Nucleus accumbens (tissue), 56 donors: Measurements from ENCODE around the gene IDI2.

Experiments used
- DNase-seq, 56 donors: peaks; one replicate each; lab custom pipeline; 2025; lab: John Stamatoyannopoulos, UW

The IDI2 gene

DNA sequence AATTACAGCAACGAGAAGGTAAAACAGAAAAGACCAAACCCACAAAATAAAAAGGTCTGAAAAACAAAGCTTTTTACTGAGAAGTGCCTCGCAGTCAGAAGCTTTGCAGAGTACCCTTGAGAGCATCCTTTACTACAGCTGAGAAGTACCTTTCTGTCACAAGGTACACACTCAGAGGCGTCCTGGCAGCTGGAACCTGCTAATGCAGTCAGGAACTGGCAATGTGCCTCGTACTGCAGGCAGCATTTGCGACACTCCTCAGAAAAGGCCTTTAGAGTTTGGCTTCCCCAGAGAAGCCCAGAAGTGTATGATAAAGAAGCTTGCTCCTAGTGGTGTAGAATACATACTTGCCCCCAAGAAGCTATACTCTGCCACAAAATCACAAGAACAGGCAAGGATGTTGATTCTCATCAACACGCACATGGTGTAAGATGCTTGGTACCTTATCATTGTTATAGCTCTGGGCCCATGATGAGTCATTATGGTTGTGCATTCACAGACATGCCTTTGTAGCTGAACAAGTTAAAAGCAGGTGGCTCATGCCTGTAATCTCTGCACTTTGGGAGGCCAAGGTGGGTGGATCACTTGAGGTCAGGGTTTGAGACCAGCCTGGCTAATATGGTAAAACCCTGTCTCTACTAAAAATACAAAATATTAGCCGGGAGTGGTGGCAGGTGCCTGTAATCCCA is 39.4 kb downstream of the IDI2 start:
- DNase-seq, result no peak

DNA sequence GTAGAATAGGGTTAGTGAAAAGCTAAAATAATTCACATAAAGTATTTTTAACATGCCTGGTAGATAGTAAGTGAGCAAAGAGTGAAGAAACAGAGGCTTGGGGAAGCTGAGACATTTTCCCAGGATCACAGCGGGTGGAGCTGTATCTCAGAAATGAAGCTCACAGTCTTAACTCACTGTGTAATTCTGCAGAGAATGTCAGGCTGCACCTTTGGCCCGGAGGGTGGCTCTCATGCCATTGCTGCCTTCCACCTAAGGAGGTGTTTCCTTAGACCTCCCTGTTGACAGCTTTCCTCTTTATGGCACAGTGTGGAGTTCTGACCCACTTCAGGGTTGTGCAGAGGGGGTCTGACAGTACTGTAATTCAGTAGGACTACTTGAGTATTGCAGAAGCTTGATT is 40.3 kb downstream of the IDI2 start:
- DNase-seq, result no peak

DNA sequence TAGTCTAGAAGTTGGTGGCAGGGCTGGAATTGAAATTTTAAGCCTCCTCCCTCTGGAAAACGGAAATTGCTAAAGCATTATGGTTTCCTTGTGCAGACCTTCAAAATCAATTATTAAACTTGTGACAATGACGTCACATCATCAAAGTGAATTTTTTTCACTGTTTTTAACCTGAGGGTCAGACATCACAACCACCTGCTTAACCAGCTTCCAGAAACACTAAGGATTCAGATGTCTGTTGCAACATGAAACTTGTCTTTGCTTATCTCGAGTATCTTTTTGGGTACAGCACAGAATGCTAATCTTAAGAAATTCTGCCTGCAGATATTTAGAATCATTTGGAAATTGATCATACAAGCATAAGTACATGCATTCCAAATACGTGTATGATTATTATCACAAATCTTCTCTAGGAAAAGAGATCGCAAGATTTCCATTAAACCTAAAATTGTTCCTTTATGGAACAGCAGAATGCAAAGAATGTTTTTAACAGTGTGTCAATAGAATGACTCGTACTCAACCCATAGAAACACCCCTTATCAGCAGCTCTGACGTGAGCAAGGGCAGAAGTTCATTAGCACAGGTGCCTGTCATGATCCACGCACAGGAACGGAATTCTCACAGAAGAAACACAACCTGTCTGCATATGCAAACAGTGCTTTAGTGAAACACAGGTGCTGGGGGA is 41.5 kb downstream of the IDI2 start:
- DNase-seq, result no peak

DNA sequence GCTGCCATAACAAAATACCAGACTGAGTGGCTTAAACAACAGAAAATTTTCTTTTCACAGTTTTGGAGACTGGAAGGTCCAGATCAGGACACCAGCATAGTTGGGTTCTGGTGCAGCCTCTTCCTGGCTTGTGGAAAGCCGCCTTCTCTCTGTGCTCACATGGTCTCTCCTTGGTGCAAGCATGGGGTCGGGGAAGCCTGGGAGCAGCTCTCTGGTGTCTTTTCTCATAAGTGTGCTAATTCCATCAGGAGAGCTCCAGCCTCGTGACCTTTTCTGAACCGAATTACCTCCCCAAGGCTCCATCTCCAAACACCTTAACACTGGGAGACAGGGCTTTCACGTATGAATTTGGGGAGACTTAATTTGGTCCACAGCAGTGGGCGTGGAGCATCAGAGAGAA is 42.3 kb downstream of the IDI2 start:
- no peak for DNase-seq

DNA sequence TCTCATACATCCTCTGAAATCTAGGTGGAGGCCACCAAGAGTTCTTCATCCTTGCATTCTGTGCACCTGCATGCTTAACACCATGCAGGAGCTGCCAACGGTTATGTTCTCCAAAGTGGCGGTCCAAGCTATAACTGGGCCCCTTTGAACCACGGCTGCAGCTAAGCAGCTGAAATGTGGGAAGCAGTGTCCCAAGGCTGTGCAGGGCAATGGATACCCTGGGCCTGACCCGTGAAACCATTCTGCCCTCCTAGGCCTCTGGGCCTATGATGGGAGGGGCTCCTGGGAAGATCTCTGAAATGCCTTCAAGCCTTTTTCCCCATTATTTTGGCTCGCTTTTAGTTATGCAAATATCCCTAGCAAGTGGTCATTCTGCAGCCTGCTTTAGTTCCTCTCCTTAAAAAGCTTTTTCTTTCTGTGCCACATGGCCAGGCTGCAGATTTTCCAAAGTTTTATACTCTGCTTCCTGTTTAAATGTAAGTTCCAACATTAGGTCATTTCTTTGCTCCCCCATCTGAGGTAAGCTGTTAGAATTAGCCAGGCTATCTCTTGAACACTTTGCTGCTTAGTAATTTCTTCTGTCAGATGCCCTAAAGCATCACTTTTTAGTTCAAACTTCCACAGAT is 45.1 kb downstream of the IDI2 start:
- DNase-seq, result no peak

DNA sequence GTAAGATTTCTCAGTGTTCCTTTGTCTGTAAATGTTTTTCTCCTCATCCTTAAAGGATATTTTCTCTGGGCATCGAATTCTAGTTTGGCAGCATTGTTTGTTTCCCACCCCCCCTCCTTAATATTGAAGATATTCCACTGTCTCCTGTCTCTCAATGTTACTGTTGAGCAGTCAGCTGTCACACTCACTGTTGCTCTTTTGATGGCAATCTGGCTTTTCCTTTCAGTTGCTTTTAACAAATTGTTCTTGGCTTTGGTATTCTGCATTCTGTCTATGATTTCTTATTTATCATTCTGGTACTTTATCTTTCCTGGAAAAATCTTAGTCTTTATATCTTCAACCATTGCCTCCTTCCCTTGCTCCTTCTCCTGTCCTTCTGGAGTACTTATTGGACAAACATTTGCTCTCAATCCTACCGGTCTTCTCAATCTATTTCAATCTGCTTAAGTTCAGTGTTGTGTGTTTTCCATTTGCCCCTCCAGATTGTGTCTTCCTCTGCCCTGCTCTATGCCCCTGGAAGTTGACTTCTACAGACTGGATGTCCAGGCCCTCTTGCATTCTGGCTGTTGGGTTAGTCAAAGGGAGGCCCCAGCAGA is 46.7 kb downstream of the IDI2 start:
- DNase-seq, result no peak

DNA sequence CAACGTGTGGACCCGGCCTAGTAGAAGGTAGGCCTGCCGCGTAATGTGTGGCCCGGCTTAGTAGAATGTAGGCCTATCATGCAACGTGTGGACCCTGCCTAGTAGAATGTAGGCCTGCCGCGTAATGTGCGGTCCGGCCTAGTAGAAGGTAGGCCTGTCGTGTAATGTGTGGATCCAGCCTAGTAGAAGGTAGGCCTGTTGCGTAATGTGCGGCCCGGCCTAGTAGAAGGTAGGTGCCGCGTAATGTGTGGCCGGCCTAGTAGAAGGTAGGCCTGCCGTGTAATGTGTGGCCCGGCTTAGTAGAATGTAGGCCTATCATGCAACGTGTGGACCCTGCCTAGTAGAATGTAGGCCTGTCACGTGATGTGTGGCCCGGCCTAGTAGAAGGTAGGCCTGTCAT is 49.3 kb downstream of the IDI2 start:
- no peak for DNase-seq

DNA sequence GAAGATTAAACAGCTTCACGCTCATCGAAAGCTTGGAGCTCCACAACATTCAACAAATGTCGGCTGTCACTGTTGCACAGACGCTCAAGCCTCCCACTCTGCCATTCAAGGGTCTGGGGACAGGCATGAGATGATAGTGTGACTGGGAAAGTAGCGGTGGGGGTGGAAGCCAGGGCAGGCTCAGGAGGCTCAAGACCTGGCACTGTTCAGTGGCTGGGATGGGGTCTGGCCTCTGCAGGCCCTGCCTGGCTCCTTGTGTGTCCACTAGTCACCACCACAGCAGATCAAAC is 50.9 kb downstream of the IDI2 start:
- DNase-seq, result no peak

DNA sequence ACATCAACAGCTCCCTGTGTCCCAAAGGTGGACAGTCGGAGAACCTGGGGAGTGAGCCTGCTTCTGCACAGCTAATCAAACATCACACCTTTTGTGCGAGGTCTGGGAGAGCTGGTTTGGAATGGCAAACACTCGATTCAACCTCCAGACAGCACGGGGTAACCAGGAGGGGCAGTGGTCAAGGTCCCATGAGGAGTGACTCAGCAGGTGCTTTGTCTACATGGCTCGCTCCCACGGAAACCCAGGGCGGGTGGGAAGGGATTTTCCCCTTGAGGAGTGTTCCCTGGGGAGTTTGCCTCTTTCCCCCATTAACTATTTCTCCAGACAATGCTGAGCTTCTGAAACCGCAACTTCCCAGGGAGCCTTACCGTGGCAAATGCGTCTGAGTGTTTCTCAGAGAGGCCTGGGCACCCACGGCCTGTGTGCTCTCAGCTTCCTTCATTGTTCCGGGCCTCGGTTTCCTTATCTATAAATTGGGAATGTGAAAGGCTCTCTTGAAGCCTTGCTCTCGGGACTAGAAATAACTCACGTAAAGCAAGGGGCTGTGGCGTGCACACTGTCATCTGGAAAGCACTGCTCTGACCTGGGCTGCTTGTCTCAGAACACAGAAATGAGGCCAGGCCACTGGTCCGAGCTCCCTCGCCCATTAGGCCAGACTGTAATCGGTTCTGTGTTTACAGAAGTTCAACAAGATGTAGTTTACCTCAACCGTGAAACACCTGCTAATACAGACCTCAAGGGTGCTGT is 51.4 kb downstream of the IDI2 start:
- DNase-seq, result no peak

DNA sequence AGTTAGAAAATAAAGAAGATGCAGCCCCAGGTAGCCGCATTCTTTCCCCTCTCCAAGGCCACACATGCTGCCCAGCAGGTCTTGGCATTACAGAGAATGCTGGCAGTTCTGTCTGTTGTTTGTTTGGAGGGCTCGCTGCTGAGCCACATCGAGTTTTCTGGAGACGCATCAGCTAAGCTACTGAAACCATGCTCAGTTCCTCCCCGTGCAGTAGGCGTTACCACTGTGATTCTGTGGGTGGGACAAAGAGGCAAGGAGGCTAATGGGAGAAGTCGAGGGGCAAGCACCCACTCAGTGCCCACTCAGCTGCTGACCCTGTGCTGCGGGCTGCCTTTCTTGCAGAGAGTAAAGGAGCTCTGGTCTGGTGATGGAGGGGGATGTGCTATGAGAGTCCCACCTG is 52.9 kb downstream of the IDI2 start:
- no peak for DNase-seq

DNA sequence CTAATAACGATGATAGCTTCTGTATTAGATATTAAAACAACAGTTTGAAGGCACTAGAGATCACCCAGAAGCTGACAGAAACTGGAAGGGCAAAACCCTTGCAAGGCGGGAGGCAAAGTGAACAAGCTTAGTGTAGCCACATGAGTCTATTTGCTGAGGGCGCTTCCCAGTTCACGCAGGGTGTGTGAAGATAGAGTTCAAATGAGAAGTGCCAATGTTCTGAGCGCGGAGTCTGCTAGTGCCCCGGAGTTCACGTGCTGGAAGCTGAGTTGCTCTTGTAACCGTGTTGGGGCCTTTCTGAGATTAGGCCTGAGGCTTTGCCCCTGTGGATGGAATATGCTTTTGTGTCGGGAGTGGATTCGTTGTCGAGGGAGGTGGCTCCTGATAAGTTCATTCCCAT is 54.0 kb downstream of the IDI2 start:
- no peak for DNase-seq

DNA sequence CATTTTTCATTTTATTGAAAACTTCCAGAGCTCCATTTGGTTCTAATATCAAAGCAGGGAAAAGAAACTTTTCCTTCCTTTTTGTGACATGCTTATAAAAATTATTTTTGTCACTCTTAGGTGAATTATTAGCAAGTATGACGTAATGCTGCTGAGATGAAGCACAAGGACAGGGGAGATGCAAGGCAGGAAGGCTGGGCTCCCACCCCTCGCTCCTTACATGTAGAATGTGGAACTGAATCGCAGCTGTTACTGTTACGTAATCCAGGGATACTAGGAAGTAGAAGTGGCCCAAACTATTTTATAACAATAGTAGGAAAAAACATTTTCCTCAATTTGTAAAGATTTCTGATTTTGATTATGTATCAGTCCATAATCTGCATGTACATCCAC is 54.5 kb downstream of the IDI2 start:
- no peak for DNase-seq

DNA sequence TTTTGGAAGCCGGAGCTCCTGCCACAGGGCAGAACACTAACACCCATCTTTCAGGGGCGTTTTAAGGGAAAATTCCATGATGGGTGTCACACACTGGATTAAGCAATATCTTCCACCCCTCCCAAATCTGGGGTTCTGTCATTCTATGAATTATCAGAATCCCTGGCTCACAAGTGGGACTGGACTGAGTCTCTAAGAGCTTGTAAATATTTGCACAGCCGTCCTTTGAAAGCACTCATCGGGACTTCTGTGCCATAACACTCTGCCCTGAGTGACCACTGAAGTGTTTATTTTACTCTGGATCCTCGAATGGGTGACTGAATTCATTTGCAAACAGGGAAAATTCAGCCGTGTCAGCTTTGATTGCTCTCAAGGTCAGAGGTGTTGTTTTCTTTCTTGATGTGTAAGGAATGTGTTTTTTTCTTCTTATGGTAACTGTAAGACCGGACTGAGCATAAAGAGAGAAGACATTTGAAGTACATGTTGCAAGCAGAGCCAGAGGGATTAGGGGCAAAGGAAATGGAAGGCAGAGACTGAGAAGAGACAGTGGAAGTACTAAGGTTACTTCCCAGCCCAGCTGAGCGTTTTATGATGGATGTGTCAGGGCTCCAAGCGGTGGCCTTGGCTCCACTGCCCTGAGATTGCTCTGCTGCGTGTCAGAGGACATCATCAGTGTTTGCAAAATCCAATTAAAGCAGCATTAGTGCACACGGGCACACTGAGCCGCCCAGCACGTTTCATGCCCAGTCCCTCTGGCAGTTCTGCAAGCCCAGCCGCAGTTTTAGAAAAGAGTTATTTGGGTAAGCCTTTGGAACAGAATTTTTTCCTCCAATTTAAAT is 55.1 kb downstream of the IDI2 start:
- no peak for DNase-seq

DNA sequence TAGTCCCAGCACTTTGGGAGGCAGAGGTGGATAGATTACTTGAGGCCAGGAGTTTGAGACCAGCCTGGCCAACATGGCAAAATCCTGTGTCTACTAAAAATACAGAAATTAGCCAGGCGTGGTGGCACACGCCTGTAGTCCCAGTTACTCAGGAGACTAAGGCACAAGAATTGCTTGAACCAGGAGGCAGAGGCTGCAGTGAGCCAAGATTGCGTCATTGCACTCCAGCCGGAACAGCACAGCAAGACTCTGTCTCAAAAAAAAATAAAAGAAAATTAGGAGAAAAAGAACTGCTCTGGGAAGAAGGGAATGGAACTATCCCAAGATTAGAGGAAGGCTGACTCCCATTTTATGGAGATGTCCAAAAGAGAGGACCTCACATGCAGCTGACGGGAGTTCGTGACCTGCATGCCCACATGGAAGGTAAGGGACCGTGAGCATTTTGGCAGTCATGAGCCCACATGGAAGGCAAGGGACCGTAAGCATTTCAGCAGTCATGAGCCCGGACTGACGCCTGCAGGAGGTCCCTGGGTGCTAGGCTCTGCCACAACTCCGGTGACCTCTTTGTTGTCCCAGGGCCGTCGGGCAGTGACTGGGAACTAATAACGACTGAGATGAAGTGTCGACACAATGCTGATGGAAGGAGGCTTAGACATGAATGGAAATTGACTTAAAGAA is 56.0 kb downstream of the IDI2 start:
- DNase-seq, result no peak
